Renal cortex interstitium (tissue), 11 donors: ENCODE measurements around the gene EEF1AKMT1. TPM values are rescaled to one million over a fixed set of nuclear protein-coding genes. Genes with fewer than 3 reads are reported as not detected.
"Not testable (repeated sequence)": the region's sequence is repeated elsewhere in the genome, so short reads cannot be mapped to it uniquely, and the experiment has no call there.

Experiments used
- DNase-seq, 11 donors: peaks; one replicate each; pipeline ENCODE4 v3.0.0-alpha.2; 2013; ENCODE audit warnings: low read depth in 9 of 11, low spot score in 4 of 11; ENCODE audit errors: extremely low read depth in 1 of 11
- polyA plus RNA-seq, 3 donors: library from polyadenylated mRNA; unstranded; fragments of 120-200 nt; gene quantifications; one replicate each; pipeline ENCODE4 v1.2.1, GENCODE V29; 2013; ENCODE audit not compliant: insufficient read length in 3 of 3

EEF1AKMT1 gene
- polyA plus RNA-seq, 3 donors, result 13.6 to 18.4 (median 15.3) TPM

DNA sequence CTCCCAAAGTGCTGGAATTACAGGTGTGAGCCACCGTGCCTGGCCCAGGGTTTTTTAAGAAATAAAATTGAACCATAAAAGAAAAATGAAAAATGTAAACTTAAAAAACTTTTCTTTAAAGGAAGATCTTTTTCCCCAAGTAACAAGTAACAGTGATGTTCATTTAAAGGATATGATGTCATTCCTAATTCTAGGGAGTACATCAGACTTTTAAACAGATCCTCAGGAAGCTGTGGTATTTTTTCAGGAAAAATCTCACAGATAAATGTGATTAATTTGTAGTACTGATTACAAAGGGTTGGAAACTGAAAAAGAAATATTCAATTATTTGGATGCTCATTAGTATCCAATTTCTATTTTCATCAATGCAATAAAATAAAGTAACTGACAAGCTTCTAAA is 14.6 kb upstream of the EEF1AKMT1 start:
- DNase-seq, result no peak

DNA sequence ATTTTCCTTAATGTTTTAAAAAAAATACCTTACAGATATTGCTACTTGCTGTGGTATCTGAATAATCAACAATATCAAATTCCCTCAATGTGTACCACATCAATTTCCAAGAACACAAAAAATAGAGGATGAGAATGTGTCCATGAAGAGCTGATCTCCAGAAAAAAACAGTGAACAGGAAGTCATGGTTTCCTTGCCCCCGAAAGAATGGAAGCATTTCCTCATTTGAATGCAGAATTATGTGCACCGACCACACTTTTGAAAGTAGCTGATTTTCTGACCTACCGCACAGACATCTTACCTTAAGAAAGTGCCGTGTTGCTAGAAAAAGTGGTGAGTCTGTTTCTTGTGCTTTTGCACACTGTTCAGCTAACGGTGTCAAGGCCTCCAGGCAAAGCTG is 13.4 kb upstream of the EEF1AKMT1 start:
- no peak for DNase-seq

GRCh38 chr13:20782116-20782708 is 8.5 kb upstream of the EEF1AKMT1 start:
- no peak for DNase-seq

GRCh38 chr13:20780317-20780716 is 6.6 kb upstream of the EEF1AKMT1 start:
- no peak for DNase-seq

GRCh38 chr13:20779405-20779804 is 5.6 kb upstream of the EEF1AKMT1 start:
- DNase-seq, result no peak

DNA sequence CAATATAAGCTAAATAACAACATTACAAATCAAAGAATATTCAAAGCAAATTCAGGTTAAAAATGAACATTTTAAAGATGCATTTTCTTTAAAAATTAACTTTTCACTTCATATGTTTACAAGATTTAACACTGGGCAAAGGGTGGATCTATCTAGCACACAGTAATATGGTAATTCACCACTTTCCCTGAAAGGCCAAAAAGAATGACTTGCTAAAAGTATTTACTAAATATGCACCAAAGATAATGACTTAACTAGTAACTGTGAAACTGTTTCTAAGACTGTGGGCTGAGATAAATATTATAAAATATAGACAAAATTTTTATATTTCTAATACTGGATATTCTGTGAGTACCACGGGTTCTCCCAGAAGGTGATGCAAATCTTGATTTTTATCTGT is 4.5 kb upstream of the EEF1AKMT1 start:
- DNase-seq, result no peak

- DNase-seq, result no peak
Measured at GRCh38 chr13:20776751-20777150, 3.0 kb upstream of the EEF1AKMT1 start.

DNA sequence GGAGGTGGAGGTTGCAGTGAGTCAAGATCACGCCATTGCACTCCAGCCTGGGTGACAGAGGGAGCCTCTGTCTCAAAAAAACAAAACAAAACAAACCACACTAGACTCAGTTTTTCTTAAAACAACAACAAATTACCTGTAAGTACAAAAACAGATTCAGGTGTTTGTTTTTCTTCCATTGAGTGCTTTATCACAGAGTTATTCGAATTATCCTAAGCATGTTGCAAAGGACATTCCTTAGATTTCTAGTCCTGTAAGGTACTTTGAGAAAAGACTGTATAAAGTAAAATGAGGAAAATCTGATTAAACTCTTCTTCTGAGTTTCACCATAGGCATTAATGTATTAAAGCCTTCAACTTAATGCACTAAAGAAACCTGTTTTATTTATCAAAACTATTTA is 2.2 kb upstream of the EEF1AKMT1 start:
- DNase-seq, result no peak

DNA sequence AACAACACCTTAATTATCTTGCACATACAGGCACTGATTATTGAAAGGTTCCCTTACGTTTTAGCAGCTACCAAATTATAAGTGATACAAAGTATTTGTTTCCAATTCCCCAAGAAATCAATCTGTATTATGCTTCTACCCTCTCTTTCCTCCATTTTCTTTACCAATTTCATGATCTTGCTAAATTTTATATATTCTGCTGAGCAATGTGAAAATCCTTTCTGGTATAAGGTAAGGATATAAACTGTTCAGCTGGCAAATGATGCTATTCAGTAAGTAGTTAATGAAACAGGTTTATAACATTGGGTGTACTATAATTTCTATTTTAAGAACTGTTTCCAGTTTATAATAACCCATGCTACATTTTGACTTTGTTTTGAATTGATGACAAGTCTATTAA is 985 bp upstream of the EEF1AKMT1 start:
- DNase-seq, result no peak

- DNase-seq, result no peak
Measured at GRCh38 chr13:20772401-20773131, 1.2 kb downstream of the EEF1AKMT1 start.

- no peak for DNase-seq
Measured at GRCh38 chr13:20769834-20770233, 3.9 kb downstream of the EEF1AKMT1 start.

DNA sequence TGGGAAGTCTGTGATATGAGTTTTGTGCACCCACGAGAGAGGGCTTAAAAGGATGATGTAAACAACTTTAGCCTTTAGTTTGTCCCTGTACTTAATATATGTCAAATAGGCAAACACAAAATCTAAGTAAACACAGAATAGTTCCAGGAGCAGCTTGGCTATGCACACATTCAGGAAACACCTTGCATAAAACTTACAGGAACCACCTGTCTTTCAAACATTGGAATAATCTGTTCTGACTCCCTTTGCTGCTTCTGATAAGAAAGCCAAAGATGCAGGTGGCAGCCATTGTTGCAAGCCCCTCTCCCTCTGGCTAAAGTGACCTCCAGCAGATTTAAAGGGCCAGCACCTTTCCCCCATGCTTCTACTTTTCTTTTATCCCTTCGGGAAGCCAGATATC is 4.7 kb downstream of the EEF1AKMT1 start:
- DNase-seq, result no peak

- DNase-seq, result no peak
Measured at GRCh38 chr13:20767309-20767943, 6.3 kb downstream of the EEF1AKMT1 start.

GRCh38 chr13:20760872-20761271 is 12.9 kb downstream of the EEF1AKMT1 start:
- DNase-seq, result no peak

DNA sequence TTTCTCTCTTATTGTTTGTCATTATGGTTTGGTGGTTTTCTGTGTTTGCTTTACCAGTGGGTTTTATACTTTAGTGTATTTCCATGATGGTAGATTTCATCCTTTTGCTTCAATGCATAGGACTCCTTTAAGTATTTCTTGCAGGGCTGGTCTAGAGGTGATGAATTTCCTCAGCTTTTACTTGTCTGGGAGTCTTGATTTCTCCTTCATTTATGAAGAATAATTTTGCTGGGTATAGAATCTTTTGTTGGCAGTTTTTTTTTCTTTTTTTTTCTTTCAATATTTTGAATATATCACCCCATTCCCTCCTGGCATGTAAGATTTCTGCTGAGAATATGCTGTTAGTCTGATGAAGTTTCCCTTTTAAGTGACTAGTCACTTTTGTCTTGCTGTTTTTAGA is 19.8 kb downstream of the EEF1AKMT1 start:
- no peak for DNase-seq

GRCh38 chr13:20749377-20749776 is 24.4 kb downstream of the EEF1AKMT1 start:
- DNase-seq, result no peak

- DNase-seq, result not testable (repeated sequence)
Measured at GRCh38 chr13:20743830-20744404, 29.8 kb downstream of the EEF1AKMT1 start.

DNA sequence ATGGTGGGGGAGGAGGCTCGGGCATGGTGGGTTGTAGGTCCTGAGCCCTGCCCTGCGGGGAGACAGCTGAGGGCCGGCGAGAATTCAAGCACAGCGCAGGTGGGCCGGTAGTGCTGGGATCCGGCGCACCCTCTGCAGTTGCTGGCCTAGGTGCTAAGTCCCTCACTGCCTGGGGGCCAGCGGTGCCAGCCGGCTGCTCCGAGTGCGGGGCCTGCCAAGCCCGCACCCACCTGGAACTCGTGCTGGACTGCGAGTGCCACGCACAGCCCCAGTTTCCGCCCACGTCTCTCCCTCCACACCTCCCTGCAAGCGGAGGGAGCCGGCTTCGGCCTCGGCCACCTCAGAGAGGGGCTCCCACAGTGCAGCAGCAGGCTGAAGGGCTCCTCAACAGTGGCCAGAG is 33.7 kb downstream of the EEF1AKMT1 start:
- no peak for DNase-seq

DNA sequence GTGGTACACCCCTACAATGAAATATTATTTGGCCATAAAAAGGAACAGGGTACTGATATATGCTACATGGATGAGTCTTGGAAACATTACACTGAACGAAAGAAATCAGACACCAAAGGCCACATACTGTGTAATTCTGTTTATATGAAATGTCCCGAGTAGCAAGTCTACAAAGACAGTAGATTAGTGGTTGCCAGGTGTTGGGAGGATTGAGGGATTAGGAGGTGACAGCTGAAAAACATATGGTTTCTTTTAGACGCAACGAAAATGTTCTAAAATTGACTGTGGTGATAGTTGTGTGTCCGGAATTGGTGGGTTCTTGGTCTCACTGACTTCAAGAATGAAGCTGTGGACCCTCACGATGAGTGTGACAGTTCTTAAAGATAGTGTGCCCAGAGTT is 35.1 kb downstream of the EEF1AKMT1 start:
- no peak for DNase-seq
